Glomerular visceral epithelial cell (primary cell): ENCODE data around the gene MN1.

Source experiments
- DNase-seq: peaks from one replicate; pipeline ENCODE4 v3.0.0-alpha.2; 2016; ENCODE audit errors: extremely low spot score

Gene MN1

GRCh38 chr22:27785831-27786230 lies 15.7 kb downstream of the MN1 start:
- DNase-seq = no peak

- no peak for DNase-seq
Measured at GRCh38 chr22:27784120-27784475, 17.5 kb downstream of the MN1 start.

- no peak for DNase-seq
Measured at GRCh38 chr22:27783436-27784119, 18.0 kb downstream of the MN1 start.

- no peak for DNase-seq
Measured at GRCh38 chr22:27782088-27782487, 19.5 kb downstream of the MN1 start.

GRCh38 chr22:27780161-27780575 lies 21.4 kb downstream of the MN1 start:
- no peak for DNase-seq

GRCh38 chr22:27779643-27780042 lies 21.9 kb downstream of the MN1 start:
- no peak for DNase-seq

- DNase-seq = no peak
Measured at GRCh38 chr22:27778294-27779090, 23.1 kb downstream of the MN1 start.

- DNase-seq = no peak
Measured at GRCh38 chr22:27777128-27777527, 24.4 kb downstream of the MN1 start.

- DNase-seq = no peak
Measured at GRCh38 chr22:27776650-27776958, 25.0 kb downstream of the MN1 start.

GRCh38 chr22:27775758-27776649 lies 25.6 kb downstream of the MN1 start:
- no peak for DNase-seq

GRCh38 chr22:27775087-27775698 lies 26.4 kb downstream of the MN1 start:
- DNase-seq = no peak

GRCh38 chr22:27774200-27774599 lies 27.4 kb downstream of the MN1 start:
- DNase-seq = no peak

- no peak for DNase-seq
Measured at GRCh38 chr22:27772984-27773498, 28.5 kb downstream of the MN1 start.

- no peak for DNase-seq
Measured at GRCh38 chr22:27772081-27772983, 29.2 kb downstream of the MN1 start.

- no peak for DNase-seq
Measured at GRCh38 chr22:27771637-27772036, 29.9 kb downstream of the MN1 start.

GRCh38 chr22:27769012-27769411 lies 32.5 kb downstream of the MN1 start:
- no peak for DNase-seq

- no peak for DNase-seq
Measured at GRCh38 chr22:27768027-27768653, 33.4 kb downstream of the MN1 start.

GRCh38 chr22:27766679-27767078 lies 34.9 kb downstream of the MN1 start:
- no peak for DNase-seq

GRCh38 chr22:27765706-27766291 lies 35.8 kb downstream of the MN1 start:
- DNase-seq = no peak

GRCh38 chr22:27764722-27765236 lies 36.8 kb downstream of the MN1 start:
- no peak for DNase-seq
